ENCODE data around the gene PARD3B.
"Not testable (repeated sequence)": the region's sequence is repeated elsewhere in the genome, so short reads cannot be mapped to it uniquely, and the experiment has no call there.

PARD3B gene

GRCh38 chr2:205218816-205219215 lies 673.5 kb downstream of the PARD3B start:
- not testable (repeated sequence) for DNase-seq

DNA sequence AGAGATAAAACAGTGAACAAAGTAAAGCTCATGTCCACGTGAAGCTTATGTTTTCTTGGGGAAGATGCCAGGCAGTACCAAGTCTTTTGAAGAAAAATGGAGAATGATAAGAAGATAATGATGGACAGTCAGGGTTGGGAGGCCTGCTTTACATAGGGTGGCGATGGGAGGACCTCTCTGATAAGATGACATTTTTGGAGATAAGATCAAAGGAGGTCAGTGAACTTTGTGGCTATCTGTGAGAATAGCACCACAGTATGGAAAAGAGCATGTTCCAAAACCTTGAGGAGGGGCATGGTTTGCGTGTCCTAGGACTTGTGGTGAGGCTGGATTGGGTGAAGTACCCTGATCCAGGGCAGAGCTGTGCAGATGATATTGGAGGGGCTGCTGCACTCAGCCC lies 675.3 kb downstream of the PARD3B start:
- no peak for DNase-seq

DNA sequence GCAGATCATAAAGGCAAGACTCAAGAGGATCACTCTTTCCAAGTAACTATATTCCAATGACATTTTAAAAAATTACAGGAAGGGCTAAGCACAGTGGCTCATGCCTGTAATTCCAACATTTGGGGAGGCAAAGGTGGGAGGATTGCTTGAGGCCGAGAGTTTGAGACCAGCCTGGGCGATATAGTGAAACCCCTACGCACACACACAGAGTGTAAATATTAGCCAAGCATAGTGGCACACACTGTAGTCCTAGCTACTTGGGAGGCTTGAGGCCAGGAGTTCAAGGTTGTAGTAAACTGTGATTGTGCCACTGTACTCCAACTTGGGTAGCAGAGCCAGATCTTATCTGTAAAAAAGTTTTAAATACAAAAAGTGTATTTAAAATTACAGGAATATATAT lies 686.8 kb downstream of the PARD3B start:
- no peak for DNase-seq

- DNase-seq: no peak
Observed at GRCh38 chr2:205235434-205235833, 690.2 kb downstream of the PARD3B start.

DNA sequence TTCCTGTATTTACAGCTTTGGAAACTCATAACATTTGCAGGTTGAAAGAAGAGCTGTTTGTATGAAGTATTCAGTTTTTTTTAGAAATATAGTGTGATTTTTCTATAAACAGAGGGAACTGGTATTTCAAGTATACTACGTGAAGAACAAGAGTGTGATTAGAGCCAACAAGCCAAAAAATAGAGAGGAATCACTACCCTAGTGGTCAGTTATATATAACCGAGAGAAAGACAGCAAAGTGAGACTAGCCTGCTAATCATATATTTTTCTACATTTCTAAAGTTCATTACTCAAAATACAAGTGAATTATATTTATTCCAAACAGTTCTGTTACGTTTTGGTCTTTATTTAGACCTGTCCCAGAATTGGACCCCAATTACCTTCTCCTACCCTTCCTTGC lies 692.2 kb downstream of the PARD3B start:
- no peak for DNase-seq

DNA sequence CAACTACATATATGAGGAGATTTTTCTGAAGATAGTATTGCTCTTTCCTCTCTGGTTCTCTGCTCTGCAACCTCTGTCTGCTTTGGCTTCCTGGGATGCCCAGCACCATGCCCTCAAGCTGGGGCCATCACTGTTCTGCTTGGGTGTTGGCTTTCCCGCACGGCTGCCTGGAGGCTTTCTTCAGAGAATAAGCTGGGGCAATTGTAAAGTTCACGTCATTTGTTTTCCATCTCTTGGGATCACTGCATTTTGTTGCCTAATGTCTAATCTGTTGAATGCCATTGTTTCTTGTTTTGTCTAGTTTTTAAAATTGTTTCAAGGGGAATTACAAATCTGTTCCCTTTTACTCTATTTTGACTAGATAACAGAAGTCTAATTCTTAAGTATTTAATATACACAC lies 699.7 kb downstream of the PARD3B start:
- DNase-seq: no peak

DNA sequence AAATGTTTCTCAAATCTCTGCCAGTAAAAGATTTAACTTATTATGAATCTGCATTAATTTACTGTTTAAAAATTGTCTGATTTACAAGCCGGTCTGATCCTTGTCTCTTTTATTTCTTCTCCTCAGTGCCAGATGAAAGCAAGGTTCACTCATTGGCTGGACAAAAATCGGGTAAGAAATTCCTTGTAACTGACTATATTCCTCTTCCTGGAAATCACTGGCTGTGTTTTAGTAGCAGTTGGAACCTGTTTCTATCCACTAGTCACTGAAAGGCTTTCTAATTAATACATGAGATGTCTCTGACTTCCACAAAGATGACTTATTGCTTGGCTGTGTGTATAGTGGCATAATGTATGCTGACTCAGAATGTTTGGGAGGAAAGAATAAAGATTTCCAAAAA lies 700.4 kb downstream of the PARD3B start:
- DNase-seq: no peak

- DNase-seq: no peak
Observed at GRCh38 chr2:205259121-205259520, 713.8 kb downstream of the PARD3B start.

- no peak for DNase-seq
Observed at GRCh38 chr2:205261516-205262020, 716.3 kb downstream of the PARD3B start.

DNA sequence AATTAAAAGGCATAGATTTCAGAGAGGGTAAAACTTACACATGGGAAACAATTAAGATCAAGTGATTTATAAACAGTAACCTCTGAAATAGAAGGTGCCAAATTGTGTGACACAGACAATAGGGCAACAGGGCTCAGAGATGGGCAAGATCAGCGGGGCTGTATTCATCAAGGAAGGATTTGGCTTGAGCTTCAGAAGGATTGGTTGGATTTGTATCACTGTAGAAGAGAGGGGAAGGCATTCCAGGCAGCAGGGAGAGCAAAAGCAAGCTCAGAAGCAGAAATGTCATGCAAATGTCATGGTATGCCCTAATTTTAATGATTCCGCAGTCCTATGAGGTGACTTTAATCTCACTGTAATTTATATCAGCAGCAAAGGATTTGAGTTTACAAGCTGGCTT lies 722.0 kb downstream of the PARD3B start:
- DNase-seq: no peak

GRCh38 chr2:205270689-205271088 lies 725.4 kb downstream of the PARD3B start:
- DNase-seq: no peak

- DNase-seq: no peak
Observed at GRCh38 chr2:205273148-205273547, 727.9 kb downstream of the PARD3B start.

DNA sequence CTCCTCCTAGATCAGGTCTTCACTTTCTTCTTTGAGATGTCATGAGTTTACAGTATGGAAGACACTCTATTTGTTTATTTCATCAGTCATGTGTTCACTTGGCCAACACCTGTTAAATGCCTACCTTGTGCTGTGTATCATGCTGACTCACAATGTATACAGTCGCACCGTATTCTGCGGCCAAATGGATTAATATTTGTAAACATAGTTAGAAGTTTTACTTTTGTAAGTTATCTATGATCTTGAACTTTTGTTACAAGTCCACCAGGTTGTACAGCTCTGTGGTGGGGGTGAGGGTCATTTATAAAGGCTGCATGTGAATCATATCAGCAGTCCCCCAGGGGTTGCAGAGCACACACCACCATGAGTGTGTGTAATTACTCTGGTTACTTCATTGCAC lies 728.4 kb downstream of the PARD3B start:
- DNase-seq: no peak

- DNase-seq: no peak
Observed at GRCh38 chr2:205274801-205275200, 729.5 kb downstream of the PARD3B start.

DNA sequence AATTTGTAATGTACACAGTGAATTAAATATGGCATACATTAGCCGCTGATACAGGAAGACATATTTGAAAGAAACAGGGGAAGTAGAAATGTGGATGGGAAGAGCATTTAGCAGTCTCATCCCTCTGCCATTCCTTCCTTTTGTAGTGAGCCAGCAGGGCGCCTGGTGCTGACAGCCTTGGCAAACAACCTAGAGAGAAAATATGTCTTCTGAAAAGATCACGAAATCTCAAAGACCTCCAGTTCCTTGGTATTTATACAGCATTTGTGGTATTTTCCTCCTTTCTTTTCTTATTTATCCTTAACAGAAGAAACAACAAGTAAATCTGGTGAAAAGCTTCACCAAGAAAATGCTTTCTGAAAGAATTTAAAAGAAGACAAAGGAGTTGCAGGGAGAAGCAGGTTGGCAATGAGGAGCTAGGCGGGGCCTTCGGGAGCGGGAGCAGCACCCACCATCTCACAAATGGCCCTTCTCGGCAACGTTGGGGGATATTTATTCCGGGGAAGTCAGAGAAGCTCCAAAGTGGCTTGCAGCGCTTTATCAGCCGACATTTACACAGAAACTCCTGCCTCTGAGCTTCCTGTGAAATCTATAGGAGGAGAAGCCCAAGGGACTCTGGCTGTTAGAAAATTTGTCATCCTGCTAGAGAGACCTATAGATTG lies 731.0 kb downstream of the PARD3B start:
- DNase-seq: no peak

- DNase-seq: no peak
Observed at GRCh38 chr2:205280596-205281236, 735.4 kb downstream of the PARD3B start.

GRCh38 chr2:205283736-205284270 lies 738.5 kb downstream of the PARD3B start:
- no peak for DNase-seq

GRCh38 chr2:205284334-205284733 lies 739.1 kb downstream of the PARD3B start:
- DNase-seq: no peak

- DNase-seq: no peak
Observed at GRCh38 chr2:205287316-205287715, 742.0 kb downstream of the PARD3B start.

DNA sequence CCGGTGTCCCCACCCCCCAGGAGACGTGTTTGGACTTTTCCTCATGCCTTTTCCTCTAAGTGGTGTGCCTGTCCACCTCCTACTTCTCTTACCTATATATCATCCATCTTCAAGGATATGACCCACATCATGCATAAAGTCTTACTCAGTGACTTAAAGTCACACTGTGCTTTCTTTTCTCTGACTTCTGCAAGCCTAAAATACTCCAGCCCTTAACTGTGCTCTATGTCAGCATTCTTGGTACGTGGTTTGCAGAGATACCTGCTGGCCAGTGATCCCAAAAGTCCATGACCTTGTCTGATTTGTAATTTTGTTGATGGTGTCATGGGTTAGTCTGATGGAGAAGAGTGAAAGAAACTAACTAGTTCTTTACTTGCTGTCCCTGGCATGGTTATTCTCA lies 743.4 kb downstream of the PARD3B start:
- no peak for DNase-seq

DNA sequence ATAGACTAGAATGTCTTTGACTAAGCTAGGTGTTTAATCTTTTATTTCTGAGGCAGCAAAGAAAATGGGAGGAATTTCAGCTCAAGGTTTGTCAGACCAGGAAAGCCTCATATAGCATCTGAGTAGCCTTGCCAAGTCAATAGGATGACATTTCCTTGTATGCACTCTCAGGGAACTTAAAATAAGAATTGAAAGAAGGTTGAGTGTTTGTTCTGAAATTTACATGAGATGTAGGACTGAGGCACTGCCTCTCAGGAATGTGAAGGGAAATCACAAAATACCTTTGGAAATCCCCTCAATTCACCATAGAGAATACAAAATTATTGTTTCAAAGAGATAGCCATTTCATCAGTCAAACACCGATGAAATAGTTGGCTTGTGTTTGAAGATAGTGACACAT lies 745.0 kb downstream of the PARD3B start:
- DNase-seq: no peak

GRCh38 chr2:205292665-205293295 lies 747.5 kb downstream of the PARD3B start:
- DNase-seq: no peak

DNA sequence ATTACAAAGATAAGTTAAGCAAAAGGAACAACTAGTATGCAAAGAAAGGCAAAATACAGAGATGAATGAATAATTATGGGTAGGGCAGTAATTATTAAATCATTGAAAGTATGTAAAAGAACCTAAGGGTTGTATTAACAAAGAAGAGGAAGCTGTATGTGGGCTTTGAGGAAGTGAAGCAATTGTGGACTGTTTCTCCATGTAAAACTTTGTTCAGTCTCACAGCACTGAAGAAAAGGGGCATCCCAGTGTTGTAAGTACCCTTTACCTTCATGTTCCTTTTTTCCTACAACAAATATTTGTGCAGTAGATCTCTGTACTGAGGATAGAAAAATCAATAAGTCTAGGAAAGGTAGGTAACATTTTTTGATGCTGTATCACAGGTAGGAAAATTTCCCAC lies 748.3 kb downstream of the PARD3B start:
- DNase-seq: no peak

DNA sequence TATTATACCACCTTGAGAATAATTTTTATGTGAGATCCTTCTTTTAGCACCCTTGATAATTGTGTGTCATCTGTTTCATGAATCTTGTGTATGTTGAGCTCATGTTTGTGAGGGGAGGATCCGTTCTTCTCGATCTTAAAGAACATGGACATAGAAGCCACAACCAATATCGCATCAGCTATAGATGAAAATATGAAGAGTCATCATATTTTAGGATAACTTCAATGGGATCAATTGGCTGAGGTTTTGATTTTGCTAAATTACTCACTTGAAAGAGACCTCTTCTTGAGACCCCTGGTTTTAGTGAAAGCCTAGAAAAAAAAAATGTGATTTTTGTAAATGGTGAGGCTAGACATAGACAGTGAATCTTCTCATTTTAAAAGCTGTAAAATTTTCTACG lies 751.7 kb downstream of the PARD3B start:
- DNase-seq: no peak
